ENCODE data around the gene NTF3.

Gene NTF3

GRCh38 chr12:5432011-5432400, at the start of gene NTF3:
Gene NTF3, plus strand, starts transcription at chr12:5432108. Its CDS starts 217 bp downstream, at chr12:5432325.
- no peak for DNase-seq (ENCODE audit: low read depth)

GRCh38 chr12:5384015-5384414, 47.9 kb upstream of the NTF3 start:
- DNase-seq (ENCODE audit: low read depth): no peak

- DNase-seq (ENCODE audit: low read depth): no peak
Measured at GRCh38 chr12:5388581-5389535, 43.0 kb upstream of the NTF3 start.

- DNase-seq (ENCODE audit: low read depth): no peak
Measured at GRCh38 chr12:5390174-5390799, 41.6 kb upstream of the NTF3 start.

- DNase-seq (ENCODE audit: low read depth): no peak
Measured at GRCh38 chr12:5391653-5392052, 40.3 kb upstream of the NTF3 start.

GRCh38 chr12:5392961-5393360, 38.9 kb upstream of the NTF3 start:
- DNase-seq (ENCODE audit: low read depth): no peak

GRCh38 chr12:5395443-5396271, 36.3 kb upstream of the NTF3 start:
- no peak for DNase-seq (ENCODE audit: low read depth)

- DNase-seq (ENCODE audit: low read depth): no peak
Measured at GRCh38 chr12:5396541-5396940, 35.4 kb upstream of the NTF3 start.

- no peak for DNase-seq (ENCODE audit: low read depth)
Measured at GRCh38 chr12:5399266-5399665, 32.6 kb upstream of the NTF3 start.

- DNase-seq (ENCODE audit: low read depth): no peak
Measured at GRCh38 chr12:5402009-5402935, 29.6 kb upstream of the NTF3 start.

GRCh38 chr12:5403411-5403810, 28.5 kb upstream of the NTF3 start:
- no peak for DNase-seq (ENCODE audit: low read depth)

GRCh38 chr12:5407034-5407856, 24.7 kb upstream of the NTF3 start:
- DNase-seq (ENCODE audit: low read depth): no peak

- DNase-seq (ENCODE audit: low read depth): no peak
Measured at GRCh38 chr12:5409619-5410018, 22.3 kb upstream of the NTF3 start.

- DNase-seq (ENCODE audit: low read depth): no peak
Measured at GRCh38 chr12:5416571-5416970, 15.3 kb upstream of the NTF3 start.

- no peak for DNase-seq (ENCODE audit: low read depth)
Measured at GRCh38 chr12:5417500-5417899, 14.4 kb upstream of the NTF3 start.

- no peak for DNase-seq (ENCODE audit: low read depth)
Measured at GRCh38 chr12:5428332-5429221, 3.3 kb upstream of the NTF3 start.

- DNase-seq (ENCODE audit: low read depth): no peak
Measured at GRCh38 chr12:5429741-5430557, 2.0 kb upstream of the NTF3 start.

All from stimulated activated CD8-positive, alpha-beta memory T cell treated with anti-CD3 and anti-CD28 coated beads, Interleukin-12 subunit alpha, Interleukin-12 subunit beta, amount 100 ng/mL, for 4 hours (primary cell).